KMS-11 (cell line): ENCODE results near the gene RTN4.

Experiments used
- H2AFZ ChIP-seq: fragments of 200-600 bp; sonication (generic); 2 replicates; pipeline ENCODE4 v1.6.1; 2016; ENCODE audit warnings: antibody characterized with exemption, mixed run types, low read depth
- H3K27ac ChIP-seq: fragments of 200-600 bp; sonication (generic); 2 replicates; pipeline ENCODE4 v1.6.1; 2016; ENCODE audit warnings: mild to moderate bottlenecking, mixed run types
- H3K27me3 ChIP-seq: fragments of 200-600 bp; sonication (generic); 2 replicates; pipeline ENCODE4 v1.6.1; 2017; ENCODE audit warnings: mild to moderate bottlenecking, low read depth, mixed run types, moderate library complexity; ENCODE audit not compliant: insufficient read depth
- H3K36me3 ChIP-seq: fragments of 200-600 bp; sonication (generic); 2 replicates; pipeline ENCODE4 v1.6.1; 2017; ENCODE audit warnings: mild to moderate bottlenecking, mixed run types; ENCODE audit not compliant: insufficient read depth
- H3K4me1 ChIP-seq: fragments of 200-600 bp; sonication (generic); 2 replicates; pipeline ENCODE4 v1.6.1; 2016; ENCODE audit warnings: mild to moderate bottlenecking, low read depth, mixed run types; ENCODE audit not compliant: poor library complexity, severe bottlenecking
- H3K4me2 ChIP-seq: fragments of 200-600 bp; sonication (generic); 2 replicates; pipeline ENCODE4 v1.7.0; 2016; ENCODE audit warnings: mild to moderate bottlenecking, mixed run types
- H3K4me3 ChIP-seq: fragments of 200-600 bp; sonication (generic); IDR thresholded peaks from 2 replicates; pipeline ENCODE4 v1.6.1; 2017; ENCODE audit warnings: low read depth, low read length, mixed read lengths; ENCODE audit not compliant: insufficient read depth
- H3K79me2 ChIP-seq: fragments of 200-600 bp; sonication (generic); 2 replicates; pipeline ENCODE4 v1.6.1; 2016; ENCODE audit warnings: low read depth, mixed run types; ENCODE audit not compliant: insufficient read depth
- H3K9ac ChIP-seq: fragments of 200-600 bp; sonication (generic); 2 replicates; pipeline ENCODE4 v1.6.1; 2016; ENCODE audit warnings: mild to moderate bottlenecking, mixed run types
- H4K20me1 ChIP-seq: fragments of 200-600 bp; sonication (generic); 2 replicates; pipeline ENCODE4 v1.6.1; 2016; ENCODE audit warnings: mild to moderate bottlenecking, mixed run types; ENCODE audit not compliant: insufficient read depth
- TF ChIP-seq, protein P1 (sequence below): fragments of 200-600 bp; sonication (generic); conservative IDR thresholded peaks from 2 replicates; pipeline ENCODE4 v1.6.1; 2017; ENCODE audit warnings: low read depth, mild to moderate bottlenecking, antibody characterized with exemption, low read length, moderate library complexity, mixed read lengths

Gene RTN4

DNA sequence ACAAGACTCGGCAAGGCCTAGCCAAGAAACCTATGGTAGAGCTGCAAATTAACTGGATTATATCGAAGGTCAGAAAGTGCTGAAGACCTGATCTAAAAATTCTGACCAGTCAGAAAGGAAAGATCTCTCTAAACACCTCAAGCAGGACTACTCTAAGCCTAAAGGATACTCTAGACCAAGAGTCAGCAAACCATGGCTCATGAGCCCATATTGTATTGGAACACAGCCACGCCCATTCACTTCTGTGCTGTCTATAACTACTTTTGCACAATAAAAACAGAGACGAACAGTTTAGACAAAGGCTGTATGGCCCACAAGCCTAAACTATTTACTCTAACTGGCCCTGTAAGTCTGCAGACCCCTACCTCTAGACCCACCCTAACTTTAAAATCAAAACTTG is 18.7 kb downstream of the RTN4 start:
- Histone ChIP-seq H3K4me1 (peaks cover 88% of the 10 kb centered on the region), H3K4me2 (no peak overlapping the region), H2AFZ (no peak overlapping the region), H3K36me3 (no peaks in the 10 kb centered on the region), H3K9ac (no peak overlapping the region), H3K27ac (no peak overlapping the region), H3K27me3 (no peaks in the 10 kb centered on the region), H3K79me2 (peaks cover 96% of the 10 kb centered on the region), H3K4me3 (no peak overlapping the region), H4K20me1 (peaks cover 56% of the 10 kb centered on the region)
- TF ChIP-seq, protein P1, sequence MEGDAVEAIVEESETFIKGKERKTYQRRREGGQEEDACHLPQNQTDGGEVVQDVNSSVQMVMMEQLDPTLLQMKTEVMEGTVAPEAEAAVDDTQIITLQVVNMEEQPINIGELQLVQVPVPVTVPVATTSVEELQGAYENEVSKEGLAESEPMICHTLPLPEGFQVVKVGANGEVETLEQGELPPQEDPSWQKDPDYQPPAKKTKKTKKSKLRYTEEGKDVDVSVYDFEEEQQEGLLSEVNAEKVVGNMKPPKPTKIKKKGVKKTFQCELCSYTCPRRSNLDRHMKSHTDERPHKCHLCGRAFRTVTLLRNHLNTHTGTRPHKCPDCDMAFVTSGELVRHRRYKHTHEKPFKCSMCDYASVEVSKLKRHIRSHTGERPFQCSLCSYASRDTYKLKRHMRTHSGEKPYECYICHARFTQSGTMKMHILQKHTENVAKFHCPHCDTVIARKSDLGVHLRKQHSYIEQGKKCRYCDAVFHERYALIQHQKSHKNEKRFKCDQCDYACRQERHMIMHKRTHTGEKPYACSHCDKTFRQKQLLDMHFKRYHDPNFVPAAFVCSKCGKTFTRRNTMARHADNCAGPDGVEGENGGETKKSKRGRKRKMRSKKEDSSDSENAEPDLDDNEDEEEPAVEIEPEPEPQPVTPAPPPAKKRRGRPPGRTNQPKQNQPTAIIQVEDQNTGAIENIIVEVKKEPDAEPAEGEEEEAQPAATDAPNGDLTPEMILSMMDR = no peak

DNA sequence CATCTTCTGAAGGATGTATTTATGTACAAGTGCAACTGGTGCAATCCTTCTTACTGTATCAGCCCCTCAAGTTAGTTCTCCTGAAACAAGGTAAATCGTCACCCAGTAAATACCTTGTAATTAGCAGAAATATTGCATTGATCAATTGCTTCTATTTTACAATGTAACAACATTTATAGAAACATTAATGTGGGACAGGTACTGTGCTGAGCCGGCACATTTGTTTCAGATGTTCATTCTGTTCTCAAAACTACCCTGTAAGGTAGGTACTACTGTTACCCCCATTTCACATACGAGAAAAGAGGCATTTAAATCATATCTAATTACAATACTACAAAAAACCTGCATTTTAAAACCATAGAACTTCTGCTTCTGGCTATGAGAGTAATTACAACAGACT is 19.5 kb downstream of the RTN4 start:
- Histone ChIP-seq H3K4me2 (no peak overlapping the region), H3K36me3 (no peaks in the 10 kb centered on the region), H3K4me3 (no peak overlapping the region), H3K9ac (no peak overlapping the region), H2AFZ (no peak overlapping the region), H3K27me3 (no peaks in the 10 kb centered on the region), H4K20me1 (peaks cover 52% of the 10 kb centered on the region), H3K4me1 (peaks cover 90% of the 10 kb centered on the region), H3K79me2 (peaks cover 98% of the 10 kb centered on the region), H3K27ac (no peak overlapping the region)
- TF ChIP-seq, protein P1 = no peak

DNA sequence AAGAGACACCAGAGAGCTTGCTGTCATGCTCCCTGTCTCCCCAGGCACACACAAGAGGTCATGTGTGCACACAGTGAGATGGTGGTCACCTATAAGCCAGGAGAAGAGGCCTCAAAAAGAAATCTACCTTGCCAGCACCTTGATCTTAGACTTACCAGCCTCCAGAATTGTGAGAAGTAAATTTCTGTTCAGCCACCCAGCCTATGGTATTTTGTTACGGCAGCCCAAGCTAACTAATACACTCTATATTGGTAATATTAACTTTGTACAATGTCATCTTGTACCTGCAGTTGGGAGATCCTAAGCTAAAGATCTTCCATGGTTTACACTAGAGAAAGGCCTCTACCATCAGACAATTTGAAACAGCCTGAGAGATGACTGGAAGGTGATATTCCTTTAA is 21.2 kb downstream of the RTN4 start:
- Histone ChIP-seq H3K36me3 (no peaks in the 10 kb centered on the region), H3K27me3 (no peaks in the 10 kb centered on the region), H3K4me3 (no peak overlapping the region), H3K79me2 (peaks cover 96% of the 10 kb centered on the region), H3K4me2 (no peak overlapping the region), H4K20me1 (peaks cover 38% of the 10 kb centered on the region), H3K27ac (no peak overlapping the region), H2AFZ (no peak overlapping the region), H3K4me1 (peaks cover 84% of the 10 kb centered on the region), H3K9ac (no peak overlapping the region)
- TF ChIP-seq, protein P1 = no peak

DNA sequence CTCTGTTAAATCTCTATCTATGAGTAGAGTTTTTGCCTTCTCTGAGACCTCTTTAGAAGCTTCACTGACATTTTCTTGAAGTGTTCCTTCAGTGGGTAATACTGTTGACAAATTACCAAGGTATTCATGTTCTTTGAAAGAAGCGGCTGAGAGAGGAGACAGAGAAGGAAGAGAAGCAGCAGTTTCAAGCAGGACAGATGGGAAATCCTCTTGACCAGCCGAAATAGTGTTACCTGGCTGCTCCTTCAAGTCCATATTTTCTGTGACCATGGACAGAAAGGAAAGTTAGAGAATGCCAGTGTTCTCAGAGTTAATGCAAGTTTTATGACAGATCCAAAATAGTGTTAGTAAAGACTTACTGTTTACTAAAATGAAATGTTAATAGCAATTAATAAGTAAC is 23.0 kb downstream of the RTN4 start:
- H3K4me1 ChIP-seq = peaks cover 65% of the 10 kb centered on the region
- peaks cover 29% of the 10 kb centered on the region for H4K20me1 ChIP-seq
- no peak overlapping the region for H3K4me2 ChIP-seq
- H3K36me3 ChIP-seq = no peaks in the 10 kb centered on the region
- TF ChIP-seq, protein P1 = no peak
- no peak overlapping the region for H3K27ac ChIP-seq
- H3K4me3 ChIP-seq = no peak overlapping the region
- H3K9ac ChIP-seq = no peak overlapping the region
- no peak overlapping the region for H2AFZ ChIP-seq
- no peaks in the 10 kb centered on the region for H3K27me3 ChIP-seq
- H3K79me2 ChIP-seq = peaks cover 98% of the 10 kb centered on the region
